Umbilical cord (tissue), 2 donors: Measurements from ENCODE around the gene SCN2B. TPM values are rescaled to one million over a fixed set of nuclear protein-coding genes. Genes with fewer than 3 reads are reported as not detected.

Experiments used
- DNase-seq: peaks from one replicate; pipeline ENCODE4 v3.0.0-alpha.2; 2015; ENCODE audit warnings: low spot score
- total RNA-seq: library from RNA; depleted of rRNA; stranded (reverse); fragments of >200 nt; gene quantifications from one replicate; pipeline ENCODE4 v1.2.3, GENCODE V29; 2014; ENCODE audit warnings: low replicate concordance; ENCODE audit not compliant: insufficient read depth

Gene SCN2B
- total RNA-seq, 1 donor from 2014 or later = 4.6 TPM

GRCh38 chr11:118175031-118175992 lies 1.1 kb downstream of the SCN2B start:
- DNase-seq = peak; percentile 28

GRCh38 chr11:118174006-118174567 lies 2.4 kb downstream of the SCN2B start:
- DNase-seq = no peak

- no peak for DNase-seq
Observed at GRCh38 chr11:118172356-118172755, 4.1 kb downstream of the SCN2B start.

- peak; percentile 71 for DNase-seq
Observed at GRCh38 chr11:118171269-118172062, 5.0 kb downstream of the SCN2B start.

GRCh38 chr11:118170882-118171268 lies 5.6 kb downstream of the SCN2B start:
- DNase-seq = no peak

GRCh38 chr11:118170231-118170630 lies 6.2 kb downstream of the SCN2B start:
- DNase-seq = no peak

GRCh38 chr11:118169300-118170140 lies 6.9 kb downstream of the SCN2B start:
- no peak for DNase-seq

- no peak for DNase-seq
Observed at GRCh38 chr11:118168751-118169150, 7.7 kb downstream of the SCN2B start.

- DNase-seq = no peak
Observed at GRCh38 chr11:118168316-118168715, 8.1 kb downstream of the SCN2B start.

GRCh38 chr11:118167906-118168305 lies 8.5 kb downstream of the SCN2B start:
- DNase-seq = no peak

- DNase-seq = no peak
Observed at GRCh38 chr11:118167253-118167652, 9.2 kb downstream of the SCN2B start.

- DNase-seq = no peak
Observed at GRCh38 chr11:118166641-118167040, 9.8 kb downstream of the SCN2B start.

- DNase-seq = no peak
Observed at GRCh38 chr11:118164885-118165284, 11.6 kb downstream of the SCN2B start.

- no peak for DNase-seq
Observed at GRCh38 chr11:118163494-118163893, 12.9 kb downstream of the SCN2B start.

GRCh38 chr11:118162846-118163245 lies 13.6 kb downstream of the SCN2B start:
- DNase-seq = no peak

GRCh38 chr11:118161786-118162185 lies 14.7 kb downstream of the SCN2B start:
- no peak for DNase-seq

- no peak for DNase-seq
Observed at GRCh38 chr11:118157186-118157895, 19.1 kb downstream of the SCN2B start.

GRCh38 chr11:118156531-118157185 lies 19.8 kb downstream of the SCN2B start:
- no peak for DNase-seq

- no peak for DNase-seq
Observed at GRCh38 chr11:118155776-118156530, 20.5 kb downstream of the SCN2B start.
